RCC 7860 (cell line): ENCODE results near the gene CHCHD10.

Experiments used
- DNase-seq: peaks from one replicate; pipeline ENCODE4 v3.0.0-alpha.2; 2015; ENCODE audit warnings: low spot score
- FAIRE-seq: peaks from 2 replicates; lab custom pipeline; 2012; peaks lifted over from hg19 to GRCh38; lab: Jason Lieb, UNC

Gene CHCHD10

GRCh38 chr22:23767673-23768548 lies at the start of gene CHCHD10:
Gene CHCHD10 (minus strand): TSS chr22:23767972. CDS start chr22:23767874, 98 bp downstream.
- DNase-seq (no peak), FAIRE-seq (no peak)

GRCh38 chr22:23817146-23817545 lies 49.4 kb upstream of the CHCHD10 start:
- no peak for DNase-seq
- no peak for FAIRE-seq

GRCh38 chr22:23816156-23816976 lies 48.6 kb upstream of the CHCHD10 start:
- DNase-seq (no peak), FAIRE-seq (no peak)

- FAIRE-seq, result no peak
Measured at GRCh38 chr22:23815541-23816155, 47.9 kb upstream of the CHCHD10 start.

GRCh38 chr22:23812378-23812777 lies 44.6 kb upstream of the CHCHD10 start:
- FAIRE-seq (no peak), DNase-seq (no peak)

More at GRCh38 chr22:23815541-23816155, 47.9 kb upstream of the CHCHD10 start:
- DNase-seq, result no peak

GRCh38 chr22:23806837-23807236 lies 39.1 kb upstream of the CHCHD10 start:
- no peak for FAIRE-seq
- no peak for DNase-seq

- DNase-seq (no peak), FAIRE-seq (no peak)
Measured at GRCh38 chr22:23804781-23805291, 37.1 kb upstream of the CHCHD10 start.

- DNase-seq, result no peak
- FAIRE-seq, result no peak
Measured at GRCh38 chr22:23803001-23803819, 35.4 kb upstream of the CHCHD10 start.

GRCh38 chr22:23801886-23802377 lies 34.2 kb upstream of the CHCHD10 start:
- no peak for DNase-seq
- no peak for FAIRE-seq

GRCh38 chr22:23801238-23801821 lies 33.6 kb upstream of the CHCHD10 start:
- FAIRE-seq, result no peak

GRCh38 chr22:23800297-23801237 lies 32.8 kb upstream of the CHCHD10 start:
- FAIRE-seq (no peak), DNase-seq (no peak)

More at GRCh38 chr22:23801238-23801821, 33.6 kb upstream of the CHCHD10 start:
- DNase-seq, result no peak

- no peak for DNase-seq
Measured at GRCh38 chr22:23796461-23796860, 28.7 kb upstream of the CHCHD10 start.

GRCh38 chr22:23793326-23793725 lies 25.6 kb upstream of the CHCHD10 start:
- DNase-seq (no peak), FAIRE-seq (no peak)

More at GRCh38 chr22:23796461-23796860, 28.7 kb upstream of the CHCHD10 start:
- no peak for FAIRE-seq

GRCh38 chr22:23791738-23792645 lies 24.2 kb upstream of the CHCHD10 start:
- FAIRE-seq (no peak), DNase-seq (no peak)

- no peak for DNase-seq
- no peak for FAIRE-seq
Measured at GRCh38 chr22:23790819-23791737, 23.3 kb upstream of the CHCHD10 start.

- DNase-seq, result no peak
- FAIRE-seq, result no peak
Measured at GRCh38 chr22:23789638-23790037, 21.9 kb upstream of the CHCHD10 start.
